Vagina (tissue), 2 donors: ENCODE measurements around the gene MYOD1. TPM values are rescaled to one million over a fixed set of nuclear protein-coding genes. Genes with fewer than 3 reads are reported as not detected.

Experiments
- DNase-seq, 2 donors: peaks; one replicate each; pipeline ENCODE4 v3.0.0-alpha.2; 2017; ENCODE audit errors: extremely low spot score in 2 of 2
- H3K27ac ChIP-seq: fragments of 200-600 bp; sonication (generic); one replicate; pipeline ENCODE4 v1.5.1; 2019
- H3K27me3 ChIP-seq: fragments of 200-600 bp; sonication (generic); one replicate; pipeline ENCODE4 v1.5.1; 2019
- H3K36me3 ChIP-seq, 2 donors: fragments of 200-600 bp; sonication (generic); one replicate each; pipeline ENCODE4 v1.5.1; 2017 to 2019
- H3K4me1 ChIP-seq: fragments of 200-600 bp; sonication (generic); one replicate; pipeline ENCODE4 v1.5.1; 2019
- H3K4me3 ChIP-seq, 2 donors: fragments of 200-600 bp; sonication (generic); 1 replicate in 1 of 2; 2 replicates in 1 of 2; pipeline ENCODE4 v1.5.1; 2016 to 2019
- H3K9me3 ChIP-seq: fragments of 200-600 bp; sonication (generic); one replicate; pipeline ENCODE4 v1.5.1; 2019
- CTCF ChIP-seq, 3 experiments: fragments of 450-650 bp in 2 of 3; fragments of 200-600 bp in 1 of 3; sonication (generic) in 1 of 3; IDR thresholded peaks; one replicate each; pipeline ENCODE4 v1.5.1; 2017 to 2019; ENCODE audit warnings: antibody characterized with exemption in 3 of 3, mild to moderate bottlenecking in 2 of 3, moderate library complexity in 2 of 3
- POLR2A ChIP-seq, 2 donors: fragments of 450-650 bp; IDR thresholded peaks; one replicate each; pipeline ENCODE4 v1.6.1; 2017; ENCODE audit warnings: antibody characterized with exemption in 2 of 2, mild to moderate bottlenecking in 2 of 2, moderate library complexity in 2 of 2
- POLR2AphosphoS5 ChIP-seq, 2 donors: sonication (generic); formaldehyde crosslinking; IDR thresholded peaks; one replicate each; pipeline ENCODE4 v1.9.0; 2017; ENCODE audit warnings: antibody characterized with exemption in 2 of 2, mild to moderate bottlenecking in 2 of 2, low read depth in 1 of 2; ENCODE audit not compliant: insufficient read depth in 1 of 2
- intact Hi-C: fragments of 100-400 bp; cut with DNase I; formaldehyde crosslinking; loops from one replicate; pipeline ENCODE4 v1.15.1; 2023
- total RNA-seq: library from RNA; depleted of rRNA; stranded (reverse); fragments of >200 nt; gene quantifications from one replicate; pipeline ENCODE4 v1.2.3, GENCODE V29; 2016

The MYOD1 gene
- total RNA-seq, 1 donor from 2014 or later: not detected

GRCh38 chr11:17700991-17701390, 18.4 kb upstream of the MYOD1 start:
- intact Hi-C loops: no loop called here
- DNase-seq: no peak

GRCh38 chr11:17702876-17703275, 16.5 kb upstream of the MYOD1 start:
- H3K9me3 ChIP-seq: no peaks in the 10 kb centered on the region
- no peaks in the 10 kb centered on the region for H3K4me1 ChIP-seq
- H3K27ac ChIP-seq: no peak overlapping the region
- no peaks in the 10 kb centered on the region for H3K36me3 ChIP-seq
- TF ChIP-seq POLR2AphosphoS5 (IDR thresholded peaks at IDR 0.05; ENCODE audit: insufficient read depth in 1 of 2, low read depth in 1 of 2) (no peak), POLR2A (IDR thresholded peaks at IDR 0.05) (no peak), CTCF (IDR thresholded peaks at IDR 0.05) (no peak)
- no peak overlapping the region for H3K4me3 ChIP-seq
- H3K27me3 ChIP-seq: no peaks in the 10 kb centered on the region
- DNase-seq: no peak
- intact Hi-C loops: no loop called here

More at GRCh38 chr11:17700991-17701390, 18.4 kb upstream of the MYOD1 start:
- TF ChIP-seq POLR2A (IDR thresholded peaks at IDR 0.05) (no peak), CTCF (IDR thresholded peaks at IDR 0.05) (no peak), POLR2AphosphoS5 (IDR thresholded peaks at IDR 0.05; ENCODE audit: insufficient read depth in 1 of 2, low read depth in 1 of 2) (no peak)
- Histone ChIP-seq H3K27me3 (no peaks in the 10 kb centered on the region), H3K9me3 (no peaks in the 10 kb centered on the region), H3K4me1 (no peaks in the 10 kb centered on the region), H3K27ac (no peak overlapping the region), H3K36me3 (no peaks in the 10 kb centered on the region), H3K4me3 (no peak overlapping the region)

- TF ChIP-seq POLR2AphosphoS5 (IDR thresholded peaks at IDR 0.05; ENCODE audit: insufficient read depth in 1 of 2, low read depth in 1 of 2): no peak
- TF ChIP-seq CTCF (IDR thresholded peaks at IDR 0.05): no peak
- TF ChIP-seq POLR2A (IDR thresholded peaks at IDR 0.05): no peak
- H3K4me3 ChIP-seq: no peak overlapping the region
- no peaks in the 10 kb centered on the region for H3K4me1 ChIP-seq
- intact Hi-C loops: no loop called here
- H3K27ac ChIP-seq: no peak overlapping the region
- H3K9me3 ChIP-seq: no peaks in the 10 kb centered on the region
- H3K27me3 ChIP-seq: no peaks in the 10 kb centered on the region
- no peaks in the 10 kb centered on the region for H3K36me3 ChIP-seq
- DNase-seq: no peak
Observed at GRCh38 chr11:17703951-17704350, 15.4 kb upstream of the MYOD1 start.

- intact Hi-C loops: no loop called here
- H3K4me1 ChIP-seq: no peaks in the 10 kb centered on the region
- no peaks in the 10 kb centered on the region for H3K36me3 ChIP-seq
- no peak overlapping the region for H3K4me3 ChIP-seq
- DNase-seq: no peak
- H3K9me3 ChIP-seq: no peaks in the 10 kb centered on the region
- no peak overlapping the region for H3K27ac ChIP-seq
- TF ChIP-seq POLR2AphosphoS5 (IDR thresholded peaks at IDR 0.05; ENCODE audit: insufficient read depth in 1 of 2, low read depth in 1 of 2) (no peak), CTCF (IDR thresholded peaks at IDR 0.05) (no peak), POLR2A (IDR thresholded peaks at IDR 0.05) (no peak)
- no peaks in the 10 kb centered on the region for H3K27me3 ChIP-seq
Observed at GRCh38 chr11:17707830-17708229, 11.5 kb upstream of the MYOD1 start.

- intact Hi-C loops: no loop called here
- H3K4me3 ChIP-seq: no peak overlapping the region
- TF ChIP-seq POLR2A (IDR thresholded peaks at IDR 0.05) (no peak), POLR2AphosphoS5 (IDR thresholded peaks at IDR 0.05; ENCODE audit: insufficient read depth in 1 of 2, low read depth in 1 of 2) (no peak), CTCF (IDR thresholded peaks at IDR 0.05) (no peak)
- H3K27me3 ChIP-seq: no peaks in the 10 kb centered on the region
- no peak for DNase-seq
- H3K27ac ChIP-seq: no peak overlapping the region
- H3K9me3 ChIP-seq: no peaks in the 10 kb centered on the region
- no peaks in the 10 kb centered on the region for H3K4me1 ChIP-seq
- H3K36me3 ChIP-seq: no peaks in the 10 kb centered on the region
Observed at GRCh38 chr11:17711836-17712235, 7.5 kb upstream of the MYOD1 start.
